MCF 10A (cell line): ENCODE data around the gene NRXN3. TPM values are rescaled to one million over a fixed set of nuclear protein-coding genes. Genes with fewer than 3 reads are reported as not detected.

ENCODE experiments used
- BruUV-seq: library from RNA; stranded (reverse); fragments of 400-500 nt; replicated peaks from 2 replicates; lab custom pipeline; 2021; lab: Mats Ljungman, UMichigan
- CTCF ChIA-PET: fragments of 300-600 bp; sonication (Branson Sonifier 250); formaldehyde crosslinking; extraction: SDS; loops from one replicate; lab custom pipeline; 2021; ENCODE audit warnings: antibody characterized with exemption, inconsistent platforms; lab: Yijun Ruan, JAX
- POLR2A ChIA-PET: fragments of 300-600, 350-650 bp; sonication (Branson Sonifier 250); formaldehyde crosslinking; extraction: SDS; loops from one replicate; lab custom pipeline; 2020; ENCODE audit warnings: antibody characterized with exemption, inconsistent platforms; lab: Yijun Ruan, JAX
- DNase-seq: peaks from one replicate; pipeline ENCODE4 v3.0.0-alpha.2; 2018; ENCODE audit not compliant: unreplicated experiment
- H3K27ac Mint-ChIP-seq: one replicate; pipeline ENCODE4 v1.8.0; 2022; ENCODE audit warnings: mild to moderate bottlenecking, low read depth, mixed read lengths; ENCODE audit not compliant: unreplicated experiment
- H3K27me3 Mint-ChIP-seq: one replicate; pipeline ENCODE4 v1.8.0; 2022; ENCODE audit warnings: mixed read lengths; ENCODE audit not compliant: insufficient read depth, unreplicated experiment
- H3K36me3 Mint-ChIP-seq: one replicate; pipeline ENCODE4 v1.8.0; 2022; ENCODE audit warnings: mild to moderate bottlenecking, moderate library complexity, mixed read lengths; ENCODE audit not compliant: insufficient read depth, unreplicated experiment
- H3K4me1 Mint-ChIP-seq: one replicate; pipeline ENCODE4 v1.8.0; 2022; ENCODE audit warnings: mixed read lengths; ENCODE audit not compliant: insufficient read depth, unreplicated experiment
- H3K4me3 Mint-ChIP-seq: one replicate; pipeline ENCODE4 v1.8.0; 2022; ENCODE audit warnings: mild to moderate bottlenecking, moderate library complexity, mixed read lengths; ENCODE audit not compliant: unreplicated experiment
- H3K9me3 Mint-ChIP-seq: one replicate; pipeline ENCODE4 v1.8.0; 2022; ENCODE audit warnings: mixed read lengths; ENCODE audit not compliant: unreplicated experiment
- intact Hi-C: fragments of 100-400 bp; cut with micrococcal nuclease; formaldehyde crosslinking; loops from 2 replicates; pipeline ENCODE4 v1.14.1; 2022
- total RNA-seq: library from RNA; stranded (reverse); gene quantifications from 2 replicates; pipeline ENCODE4 v1.2.3, GENCODE V29; 2022
- TF ChIP-seq, protein P1 (sequence below): fragments of 200-600 bp; IDR thresholded peaks from one replicate; pipeline ENCODE4 v1.8.0; 2022; ENCODE audit warnings: antibody characterized with exemption, mild to moderate bottlenecking; ENCODE audit not compliant: unreplicated experiment

Gene NRXN3
- total RNA-seq, 1 experiment from 2014 or later, result not detected

DNA sequence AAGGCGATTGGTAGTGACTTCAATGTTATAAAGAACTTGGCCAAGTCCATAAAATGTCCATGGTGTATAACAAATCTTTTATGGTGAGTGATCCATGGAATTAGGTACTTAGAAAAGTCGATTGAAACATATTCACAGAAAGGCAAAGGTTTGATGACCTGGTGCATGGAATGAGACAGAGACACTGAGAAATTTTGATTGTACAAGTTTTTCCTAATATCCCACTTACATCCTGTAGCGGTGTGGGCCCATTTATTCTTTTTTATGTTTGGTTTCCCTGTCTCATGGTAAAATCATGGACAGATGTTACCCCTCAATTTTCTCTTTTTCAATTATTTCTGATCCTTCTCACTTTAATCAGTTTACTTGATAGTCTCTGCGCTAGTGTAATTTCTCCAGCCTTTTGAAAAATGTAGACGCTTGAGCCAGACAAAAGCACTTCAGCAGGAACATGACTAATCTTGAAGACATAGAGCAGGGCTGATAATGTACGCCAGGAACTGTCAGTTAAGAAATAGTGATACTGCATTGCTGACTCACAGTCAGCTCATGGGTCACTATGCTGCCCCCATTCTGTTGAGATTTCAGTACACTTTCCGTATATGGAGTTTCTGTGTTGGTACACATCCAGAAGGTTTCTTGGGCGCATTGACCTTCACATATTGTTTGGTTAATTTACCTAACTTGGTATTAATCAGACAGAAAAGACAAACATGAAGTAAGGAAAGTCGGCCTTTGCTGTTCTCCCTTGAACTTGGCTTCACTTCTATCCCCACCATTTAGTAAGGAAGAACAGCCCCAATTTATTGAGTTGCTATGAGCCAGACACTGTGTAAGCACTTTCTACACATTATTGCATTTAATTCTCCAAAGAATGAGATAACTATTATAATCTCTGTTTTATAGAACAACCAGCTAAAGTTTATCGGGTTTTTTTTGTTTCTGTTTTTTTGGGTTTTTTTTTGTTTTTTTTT lies 1199.5 kb downstream of the NRXN3 start:
- TF ChIP-seq, protein P1, sequence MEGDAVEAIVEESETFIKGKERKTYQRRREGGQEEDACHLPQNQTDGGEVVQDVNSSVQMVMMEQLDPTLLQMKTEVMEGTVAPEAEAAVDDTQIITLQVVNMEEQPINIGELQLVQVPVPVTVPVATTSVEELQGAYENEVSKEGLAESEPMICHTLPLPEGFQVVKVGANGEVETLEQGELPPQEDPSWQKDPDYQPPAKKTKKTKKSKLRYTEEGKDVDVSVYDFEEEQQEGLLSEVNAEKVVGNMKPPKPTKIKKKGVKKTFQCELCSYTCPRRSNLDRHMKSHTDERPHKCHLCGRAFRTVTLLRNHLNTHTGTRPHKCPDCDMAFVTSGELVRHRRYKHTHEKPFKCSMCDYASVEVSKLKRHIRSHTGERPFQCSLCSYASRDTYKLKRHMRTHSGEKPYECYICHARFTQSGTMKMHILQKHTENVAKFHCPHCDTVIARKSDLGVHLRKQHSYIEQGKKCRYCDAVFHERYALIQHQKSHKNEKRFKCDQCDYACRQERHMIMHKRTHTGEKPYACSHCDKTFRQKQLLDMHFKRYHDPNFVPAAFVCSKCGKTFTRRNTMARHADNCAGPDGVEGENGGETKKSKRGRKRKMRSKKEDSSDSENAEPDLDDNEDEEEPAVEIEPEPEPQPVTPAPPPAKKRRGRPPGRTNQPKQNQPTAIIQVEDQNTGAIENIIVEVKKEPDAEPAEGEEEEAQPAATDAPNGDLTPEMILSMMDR, result no peak
- Mint-ChIP-seq H3K27me3 (no peaks in the 10 kb centered on the region), H3K36me3 (no peaks in the 10 kb centered on the region), H3K9me3 (peaks cover 3% of the 10 kb centered on the region), H3K4me3 (no peak overlapping the region), H3K4me1 (peaks cover 11% of the 10 kb centered on the region), H3K27ac (no peak overlapping the region)
- CTCF ChIA-PET, result interaction anchor here (0.6 kb wide), 1 partner anchor 405 kb away, joined by 4 read pairs; no protein-coding TSS in a partner anchor
- DNase-seq, result peak; percentile 81
- POLR2A ChIA-PET, result interaction anchor here (0.6 kb wide), 1 partner anchor 1523 kb away, joined by 3 read pairs; no protein-coding TSS in a partner anchor
- intact Hi-C loops, result no loop called here
- BruUV-seq, result no TSS peak

DNA sequence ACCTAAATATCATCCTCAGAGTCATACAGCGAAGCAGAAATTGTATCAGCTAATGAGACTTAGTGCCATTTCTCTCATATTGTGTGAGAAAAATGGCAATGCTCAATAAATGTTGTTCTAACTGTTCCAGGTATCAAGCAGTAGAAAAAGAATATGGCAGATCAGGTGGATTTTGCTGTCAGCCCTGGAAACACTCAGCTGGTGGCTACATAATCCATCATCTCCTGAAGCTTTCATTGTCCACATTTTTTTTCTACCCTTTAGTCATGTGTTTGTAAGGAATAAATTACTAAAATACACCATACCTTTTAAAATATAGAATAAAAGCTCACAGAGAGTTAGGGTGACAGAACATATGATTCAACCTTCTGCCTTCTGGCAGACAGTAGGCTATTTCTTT lies 1200.8 kb downstream of the NRXN3 start:
- no TSS peak for BruUV-seq
- H3K4me3 Mint-ChIP-seq, result no peak overlapping the region
- no peak overlapping the region for H3K27ac Mint-ChIP-seq
- POLR2A ChIA-PET, result no interaction called here
- H3K36me3 Mint-ChIP-seq, result no peaks in the 10 kb centered on the region
- CTCF ChIA-PET, result interaction anchor here (0.6 to 0.9 kb wide), 4 partner anchors 16 to 437 kb away, joined by 3 to 5 read pairs (median 4); no protein-coding TSS in a partner anchor
- peaks cover 11% of the 10 kb centered on the region for H3K4me1 Mint-ChIP-seq
- DNase-seq, result no peak
- H3K27me3 Mint-ChIP-seq, result no peaks in the 10 kb centered on the region
- intact Hi-C loops, result no loop called here
- H3K9me3 Mint-ChIP-seq, result peaks cover 7% of the 10 kb centered on the region
- TF ChIP-seq, protein P1, result no peak

DNA sequence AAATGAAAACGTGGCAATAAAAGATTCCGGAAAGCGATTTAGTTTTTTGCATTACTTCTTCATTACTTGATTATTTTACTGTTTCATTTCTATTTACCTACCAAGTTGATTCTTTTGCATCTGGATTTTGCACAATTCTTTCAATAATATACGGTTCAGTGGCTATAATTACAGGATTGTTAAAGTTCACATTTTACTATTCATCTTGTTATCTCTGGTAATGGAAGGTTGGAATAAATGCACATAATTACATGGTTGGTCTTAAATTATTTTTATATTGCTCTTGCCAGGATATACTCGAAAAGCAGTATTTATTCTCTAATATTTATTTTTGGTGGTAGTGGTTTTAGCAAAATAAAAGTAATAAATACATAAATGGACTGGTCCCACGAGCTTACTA lies 1203.3 kb downstream of the NRXN3 start:
- intact Hi-C loops, result no loop called here
- H3K9me3 Mint-ChIP-seq, result peaks cover 7% of the 10 kb centered on the region
- ChIA-PET CTCF (no interaction called here), POLR2A (no interaction called here)
- H3K27ac Mint-ChIP-seq, result no peak overlapping the region
- H3K4me1 Mint-ChIP-seq, result peaks cover 11% of the 10 kb centered on the region
- H3K4me3 Mint-ChIP-seq, result no peak overlapping the region
- H3K36me3 Mint-ChIP-seq, result no peaks in the 10 kb centered on the region
- TF ChIP-seq, protein P1, result no peak
- no peak for DNase-seq
- H3K27me3 Mint-ChIP-seq, result peaks cover 19% of the 10 kb centered on the region
- no TSS peak for BruUV-seq

DNA sequence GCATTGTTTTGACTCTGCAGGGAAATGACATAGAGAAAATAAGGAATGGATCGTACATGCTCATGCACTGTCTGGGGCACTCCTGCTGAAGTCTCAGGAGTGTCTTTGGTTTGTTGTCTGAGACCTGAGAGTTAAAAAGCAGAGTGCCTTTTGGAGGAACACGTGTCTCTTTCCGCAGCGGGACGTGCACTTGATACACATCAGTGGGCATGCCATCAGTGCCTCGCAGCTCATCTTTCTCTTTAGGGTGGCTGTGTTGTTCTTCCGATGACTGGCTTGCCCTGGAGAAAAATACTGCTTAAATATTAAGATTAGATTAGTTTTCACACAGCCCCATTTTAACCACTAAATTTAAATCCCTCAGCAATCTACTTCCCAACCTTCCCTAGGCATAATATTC lies 1205.2 kb downstream of the NRXN3 start:
- BruUV-seq, result no TSS peak
- CTCF ChIA-PET, result interaction anchor here (1.1 kb wide), 1 partner anchor 58 kb away, joined by 3 read pairs; no protein-coding TSS in a partner anchor
- Mint-ChIP-seq H3K9me3 (peaks cover 7% of the 10 kb centered on the region), H3K4me1 (no peaks in the 10 kb centered on the region), H3K4me3 (no peak overlapping the region), H3K27ac (no peak overlapping the region), H3K36me3 (no peaks in the 10 kb centered on the region), H3K27me3 (peaks cover 19% of the 10 kb centered on the region)
- intact Hi-C loops, result no loop called here
- POLR2A ChIA-PET, result no interaction called here
- DNase-seq, result no peak
- TF ChIP-seq, protein P1, result no peak
